SH-SY5Y (cell line): Measurements from ENCODE around the gene BIN1.

ENCODE experiments used
- GATA2 ChIP-seq: IDR thresholded peaks from 2 replicates; pipeline ENCODE4 v1.6.1; 2011; ENCODE audit warnings: mild to moderate bottlenecking, low read depth, low read length
- GATA3 ChIP-seq: IDR thresholded peaks from 2 replicates; pipeline ENCODE4 v1.6.1; 2011; ENCODE audit warnings: low read depth, mild to moderate bottlenecking, low read length, moderate library complexity

BIN1 gene

DNA sequence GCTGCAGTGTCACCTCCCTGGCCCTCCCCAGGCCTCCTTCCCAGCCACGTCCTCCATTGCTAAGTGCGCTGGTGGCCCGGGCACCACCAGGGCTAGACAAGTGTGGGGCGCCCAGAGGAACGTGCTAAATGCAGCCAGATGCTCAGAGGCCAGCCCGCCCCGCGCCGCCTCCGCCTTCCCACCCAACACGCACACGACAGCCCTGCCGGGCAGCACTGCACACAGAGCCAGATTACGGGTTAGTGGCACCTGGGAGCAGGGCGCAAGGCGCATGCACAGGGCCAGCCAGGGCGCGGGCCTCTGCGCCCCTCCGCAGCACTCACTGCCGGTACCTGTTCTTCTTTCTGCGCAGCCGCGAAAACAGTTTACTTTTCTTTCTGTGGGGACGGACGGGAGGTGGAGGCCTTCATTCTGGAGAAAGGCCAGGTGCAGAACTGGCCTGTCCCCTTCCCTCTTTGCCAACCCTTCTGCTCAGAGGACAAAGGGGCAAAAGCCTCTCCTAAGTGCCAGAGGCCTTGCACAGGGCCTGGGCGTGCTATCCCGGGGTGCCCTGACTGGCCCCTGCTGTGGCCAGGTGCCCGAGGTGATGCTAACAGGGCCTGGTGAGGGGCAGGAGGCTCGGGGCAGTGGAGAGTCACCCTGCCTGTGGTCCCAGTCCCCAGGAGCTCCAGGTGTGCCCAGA is 46.5 kb downstream of the BIN1 start:
- no peak for TF ChIP-seq GATA3
- no peak for TF ChIP-seq GATA2

DNA sequence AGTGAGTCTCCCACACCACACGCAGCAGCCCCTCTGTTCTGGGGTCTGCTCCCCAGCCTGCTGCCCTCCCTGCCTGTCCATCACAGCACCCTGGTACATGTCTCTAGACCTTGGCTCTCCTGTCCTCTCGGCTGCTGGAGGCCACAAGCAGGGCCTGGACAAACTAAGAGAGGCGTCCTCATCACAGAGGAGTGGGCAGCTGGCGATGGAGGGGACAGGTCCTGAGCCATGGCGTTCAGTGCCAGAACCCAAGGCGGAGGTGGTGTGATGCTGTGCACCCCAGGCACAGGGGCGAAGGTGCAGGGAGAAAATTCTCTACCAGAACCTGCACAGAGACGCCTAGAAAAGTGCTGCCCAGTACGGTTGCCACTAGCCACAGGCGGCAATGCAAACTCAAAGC is 47.4 kb downstream of the BIN1 start:
- TF ChIP-seq GATA3 (no peak), GATA2 (no peak)

DNA sequence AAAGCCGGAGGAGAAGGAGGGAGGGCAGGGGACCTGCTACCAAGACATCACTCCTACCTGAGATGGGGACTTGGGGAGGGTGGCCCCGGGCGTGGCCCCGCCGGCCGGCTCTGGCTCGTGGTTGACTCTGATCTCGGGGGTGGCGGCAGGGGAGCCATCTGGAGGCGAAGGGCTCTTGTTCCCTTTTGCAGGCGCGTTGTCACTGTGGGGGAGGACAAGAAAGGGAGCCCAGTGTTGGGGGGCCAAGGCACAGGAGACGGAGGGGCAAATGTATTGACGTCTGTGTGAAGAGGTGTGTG is 48.1 kb downstream of the BIN1 start:
- TF ChIP-seq GATA2 (no peak), GATA3 (no peak)

DNA sequence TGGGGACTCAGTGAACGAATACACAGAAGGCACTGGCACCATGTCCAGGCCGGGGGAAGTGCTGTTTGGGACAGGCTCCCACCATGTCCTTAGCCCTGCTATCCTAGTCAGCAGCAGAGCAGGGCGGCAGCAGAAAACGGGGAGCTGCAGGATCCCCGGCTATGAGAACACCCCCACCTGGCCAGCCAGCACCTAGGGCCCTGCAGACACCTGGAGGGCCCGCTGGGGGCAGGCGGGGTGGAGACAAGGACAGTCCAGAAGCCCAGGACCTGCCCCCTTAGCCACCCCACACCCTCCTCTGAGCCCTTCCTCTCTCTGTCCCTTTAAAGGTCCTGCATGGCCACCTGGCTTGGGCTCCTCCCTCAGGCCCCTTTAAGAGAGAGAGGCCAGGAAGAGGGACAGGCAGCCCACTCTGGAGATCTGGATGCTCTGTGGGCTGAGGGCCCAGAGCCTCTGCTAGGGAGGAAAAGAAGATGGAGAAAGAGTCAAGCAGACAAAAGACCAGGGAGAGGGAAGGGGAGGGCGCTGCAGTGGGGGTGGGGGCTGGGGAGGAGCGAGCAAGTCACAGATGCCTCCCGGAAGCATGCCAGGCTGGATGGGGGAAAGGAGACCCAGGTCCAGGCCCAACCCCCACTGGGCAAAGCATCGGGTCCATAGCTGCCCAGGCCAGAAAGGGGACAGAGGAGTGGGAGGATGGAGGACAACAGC is 48.6 kb downstream of the BIN1 start:
- TF ChIP-seq GATA3 (no peak), GATA2 (no peak)

DNA sequence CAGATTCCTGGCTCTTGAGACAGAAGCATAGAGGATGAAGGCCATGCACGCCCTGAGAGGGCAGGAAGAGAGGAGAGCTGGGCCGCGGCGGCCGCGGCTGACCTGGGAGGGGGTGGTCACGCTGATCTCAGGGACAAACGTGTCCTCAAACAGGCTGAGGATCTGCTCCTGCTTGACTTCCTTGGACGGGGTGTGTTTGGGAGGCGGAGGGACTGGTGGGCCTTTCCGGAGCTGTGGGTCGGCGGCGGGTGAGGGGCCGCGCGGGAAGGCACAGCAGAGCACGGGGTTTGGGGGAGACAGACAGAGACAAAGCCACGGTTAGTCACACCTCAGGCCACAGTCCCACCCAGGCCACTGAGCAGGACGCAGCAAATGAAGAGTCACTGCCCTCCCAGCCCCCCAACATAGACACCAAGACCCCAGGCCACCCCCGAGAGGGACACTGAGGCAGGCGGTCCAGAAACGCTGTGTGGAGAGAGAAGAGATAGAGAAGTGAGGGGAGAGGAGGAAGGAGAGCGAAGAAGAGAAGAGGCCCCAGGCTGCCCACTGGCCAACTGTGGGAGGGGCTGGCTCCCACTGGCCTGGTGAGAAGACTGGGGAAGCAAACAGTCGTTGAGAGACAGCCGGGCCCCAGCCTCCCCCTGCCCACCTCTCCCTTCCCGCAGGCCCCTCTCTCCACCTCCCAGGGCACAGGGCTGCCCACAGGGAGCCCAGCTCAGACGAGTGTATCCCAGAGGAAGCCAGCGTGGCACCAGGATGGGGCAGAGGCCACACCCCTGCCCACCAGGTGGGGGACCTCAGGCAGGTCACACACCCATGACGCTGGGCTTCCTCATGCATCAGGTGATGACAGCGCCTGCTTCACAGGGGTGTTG is 49.3 kb downstream of the BIN1 start:
- no peak for TF ChIP-seq GATA3
- no peak for TF ChIP-seq GATA2

DNA sequence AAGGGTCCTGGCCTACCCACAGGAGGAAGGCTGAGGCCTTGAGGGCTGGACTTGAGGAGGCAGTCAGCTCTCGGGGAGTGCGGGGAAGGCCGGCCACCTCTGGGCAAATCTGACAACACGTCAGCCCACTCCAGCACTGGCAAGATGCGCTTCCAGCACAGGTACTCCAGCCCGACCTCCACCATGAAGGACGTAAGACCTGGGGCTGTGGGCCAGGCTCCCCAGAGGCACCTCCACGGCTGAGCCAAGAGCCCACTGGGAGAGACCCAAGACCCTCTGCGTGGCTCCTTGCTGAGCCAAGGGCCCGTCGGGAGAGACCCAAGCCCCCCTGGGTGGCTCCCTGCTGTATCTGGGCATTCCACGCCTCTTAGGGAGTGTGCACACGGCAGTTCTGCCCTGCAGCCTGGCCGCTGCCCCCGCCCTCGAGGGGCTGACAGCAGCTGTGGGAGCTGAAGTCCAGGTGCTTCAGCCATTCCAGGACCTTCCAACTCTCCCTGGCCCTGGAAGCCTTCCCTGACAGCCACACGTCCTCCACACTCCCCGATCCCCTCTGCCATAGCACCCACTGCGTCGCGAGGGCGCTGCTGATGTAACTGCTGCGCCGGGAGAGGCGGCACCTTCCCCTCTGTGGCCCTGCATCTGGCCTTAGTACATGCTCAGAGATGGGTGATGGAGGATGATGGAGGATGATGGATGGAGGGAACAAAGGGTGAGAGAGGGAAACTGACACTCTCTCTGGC is 50.2 kb downstream of the BIN1 start:
- TF ChIP-seq GATA3 (no peak), GATA2 (no peak)

DNA sequence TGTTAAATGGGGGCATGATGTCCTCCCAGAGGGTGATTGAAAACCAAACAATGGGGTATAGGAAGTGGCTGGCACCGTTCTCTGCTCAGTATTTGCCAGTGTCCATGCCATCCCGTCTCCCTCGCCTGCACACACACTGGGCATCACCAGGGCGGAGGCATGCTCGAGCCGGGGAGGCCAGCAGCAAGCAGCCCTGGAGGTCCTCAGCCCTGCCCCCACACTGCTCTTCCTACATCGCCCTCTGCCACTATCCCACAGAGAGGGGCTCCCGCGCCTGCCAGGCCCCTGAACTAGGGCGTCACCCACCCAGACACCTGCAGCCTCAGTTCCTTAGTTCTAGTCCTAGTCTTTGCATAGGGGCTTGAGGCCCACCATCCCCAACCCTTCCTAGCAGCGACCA is 50.9 kb downstream of the BIN1 start:
- TF ChIP-seq GATA2 (no peak), GATA3 (no peak)

DNA sequence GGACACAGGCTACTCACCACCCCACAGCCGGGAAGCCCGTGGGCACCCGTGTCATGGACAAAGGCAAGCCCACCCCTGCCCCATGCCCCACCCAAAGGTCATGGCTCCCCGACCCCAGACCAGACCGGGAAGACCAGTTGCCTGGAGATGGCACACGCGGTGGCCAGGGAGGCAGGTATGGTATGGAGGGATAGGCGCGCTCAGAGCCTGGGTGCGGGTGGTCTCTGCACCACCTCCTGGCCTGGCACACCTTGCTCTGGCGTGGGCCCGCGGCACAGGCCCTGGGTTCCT is 51.2 kb downstream of the BIN1 start:
- TF ChIP-seq GATA3, result no peak
- no peak for TF ChIP-seq GATA2

DNA sequence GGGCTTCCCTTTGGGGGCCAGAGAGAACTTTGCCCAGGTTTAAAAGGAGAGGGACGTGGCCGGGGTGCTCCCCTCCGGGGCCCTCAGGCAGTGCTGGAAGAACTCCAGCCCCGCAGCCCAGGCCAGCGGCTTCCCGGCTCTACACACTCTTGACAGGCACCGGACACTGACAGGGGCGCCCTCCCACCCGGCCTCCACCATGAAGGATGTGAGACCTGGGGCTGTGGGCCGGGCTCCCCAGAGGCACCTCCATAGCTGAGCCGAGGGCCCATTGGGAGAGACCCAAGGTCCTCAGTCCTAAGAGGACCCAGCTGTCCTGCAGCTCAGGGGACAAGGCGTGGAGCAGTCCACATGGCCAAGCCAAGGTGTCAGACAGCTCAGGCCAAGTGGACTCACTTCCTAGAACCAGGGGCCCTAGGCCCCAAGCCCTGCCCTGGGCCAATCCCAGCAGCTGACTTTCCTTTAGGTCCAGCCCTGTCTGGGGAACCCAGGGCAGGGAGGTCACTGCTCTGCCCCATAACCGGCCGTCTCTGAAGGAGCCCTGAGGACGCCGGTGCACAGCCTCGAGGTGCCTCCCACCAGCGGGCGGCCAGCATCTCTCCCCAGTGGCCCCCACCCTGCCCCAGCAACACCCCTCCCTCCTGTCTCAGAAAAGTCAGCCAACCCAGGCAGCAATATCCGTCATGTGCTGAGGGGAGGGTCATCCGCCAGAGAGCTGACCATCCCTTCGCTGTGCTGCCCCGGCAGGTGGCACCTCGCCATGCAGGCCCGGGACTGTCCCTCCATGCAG is 51.8 kb downstream of the BIN1 start:
- TF ChIP-seq GATA2, result no peak
- no peak for TF ChIP-seq GATA3

DNA sequence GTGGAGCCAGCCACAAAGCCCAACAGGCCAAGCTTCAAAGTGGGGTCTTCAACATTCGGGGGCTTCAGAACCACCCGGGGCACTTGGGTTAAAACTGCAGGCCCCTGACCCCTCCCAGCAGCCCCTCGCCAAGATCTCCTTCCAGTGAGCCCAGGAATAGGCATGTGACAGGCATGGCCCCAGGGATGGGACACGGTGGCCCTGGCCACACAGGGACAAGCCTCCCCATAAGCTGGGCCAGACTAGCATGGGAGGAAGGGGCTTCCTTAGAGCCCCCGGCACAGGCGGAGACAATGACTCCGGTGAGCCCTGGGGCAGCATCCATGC is 52.4 kb downstream of the BIN1 start:
- TF ChIP-seq GATA2 (no peak), GATA3 (no peak)

DNA sequence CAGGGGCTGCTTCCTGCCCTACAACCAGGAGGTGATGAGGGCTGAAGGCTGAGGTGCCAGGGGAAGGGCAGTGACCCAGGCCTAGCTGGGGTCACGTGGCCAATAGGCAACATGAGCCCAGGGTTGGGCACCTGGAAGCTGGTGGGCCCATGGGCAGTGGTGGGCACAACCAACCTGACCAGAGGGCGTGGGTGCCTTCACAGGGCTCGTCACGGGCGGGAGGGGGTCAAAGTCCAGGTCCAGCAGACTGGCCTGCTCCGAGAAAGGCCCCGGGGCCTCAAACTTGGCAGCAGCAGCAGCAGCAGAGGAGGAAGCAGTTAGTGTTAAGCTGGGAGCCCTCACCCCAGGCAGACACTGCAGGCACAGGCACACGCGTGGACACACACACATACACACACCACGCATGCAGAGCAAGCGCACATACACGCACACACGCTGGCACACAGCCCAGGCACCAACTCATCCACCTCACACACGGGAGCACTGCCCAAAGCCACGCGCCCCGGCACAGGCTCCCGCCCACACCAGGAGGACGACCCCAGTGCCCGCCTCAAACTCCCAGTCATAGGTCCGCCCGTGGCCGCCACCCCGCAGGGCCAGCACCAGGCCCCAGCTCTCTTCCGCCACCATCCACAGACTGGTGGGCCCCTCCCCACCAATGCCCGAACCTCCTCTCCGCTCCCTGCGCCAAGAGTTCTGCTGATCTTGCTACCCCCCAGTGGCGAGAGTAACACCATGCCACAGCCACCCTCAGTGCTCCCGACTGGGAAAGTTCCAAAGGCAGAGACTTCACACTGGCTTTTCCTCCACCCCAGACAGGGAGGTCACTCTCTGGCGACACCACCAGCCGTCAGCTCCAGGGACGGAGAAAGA is 53.0 kb downstream of the BIN1 start:
- no peak for TF ChIP-seq GATA3
- no peak for TF ChIP-seq GATA2

DNA sequence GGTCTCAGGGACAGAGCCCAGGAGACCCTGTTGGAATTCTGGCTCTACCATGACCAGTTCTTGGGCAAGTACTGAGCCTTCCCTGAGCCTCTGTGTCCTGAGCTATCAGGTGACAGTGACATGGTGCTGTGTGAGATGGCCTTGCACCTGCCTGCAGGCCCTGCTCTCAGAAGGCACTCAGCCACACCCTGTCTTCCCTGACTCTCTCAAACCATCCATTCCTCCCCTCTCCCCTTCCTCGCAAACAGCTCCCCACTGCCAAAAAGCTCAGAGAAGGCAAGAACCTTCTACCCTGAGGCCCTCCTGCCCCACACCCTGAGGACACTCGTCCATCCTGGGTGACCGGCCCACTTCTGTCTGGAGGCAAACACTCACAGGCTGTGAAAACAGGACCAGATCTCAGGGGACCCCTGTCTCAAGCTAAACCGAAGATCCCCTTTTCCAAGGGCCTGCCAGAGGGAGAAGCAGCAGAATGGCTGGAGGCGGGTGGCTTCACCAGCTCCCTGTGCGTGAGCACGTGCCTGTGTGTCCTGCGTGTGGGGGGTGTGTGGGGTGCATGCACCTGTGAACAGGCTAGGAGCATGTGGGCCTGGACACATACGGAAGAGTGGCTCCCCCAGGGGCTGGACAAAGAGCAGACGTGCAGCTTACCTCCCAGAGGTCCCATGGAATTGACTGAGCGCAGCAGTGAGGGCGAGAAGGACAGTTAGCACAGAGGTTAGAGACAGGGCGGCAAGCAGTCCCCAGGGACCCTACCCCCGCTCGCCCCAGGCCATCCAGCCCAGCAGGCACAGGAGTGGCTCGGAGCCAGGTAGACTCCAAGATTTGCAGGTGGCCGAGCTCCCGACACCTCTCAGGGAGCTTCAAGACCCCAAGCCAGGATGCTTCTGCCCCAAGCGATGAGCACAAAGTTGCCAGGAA is 53.9 kb downstream of the BIN1 start:
- TF ChIP-seq GATA2 (no peak), GATA3 (no peak)
